Esophagus muscularis mucosa (tissue), 4 donors: ENCODE data around the gene LCORL. TPM values are rescaled to one million over a fixed set of nuclear protein-coding genes. Genes with fewer than 3 reads are reported as not detected.

Experiments used
- DNase-seq: peaks from one replicate; pipeline ENCODE4 v3.0.0-alpha.2; 2017; ENCODE audit errors: extremely low spot score
- H3K27ac ChIP-seq, 4 donors: fragments of 200-600 bp; sonication (generic); replicated peaks in 1 of 4; 1 replicate in 3 of 4; 2 replicates in 1 of 4; pipeline ENCODE4 v1.5.1; 2016 to 2019; ENCODE audit warnings: mild to moderate bottlenecking in 1 of 4
- H3K27me3 ChIP-seq, 4 donors: fragments of 200-600 bp; sonication (generic); one replicate each; pipeline versions ENCODE4 v1.5.1 to v1.6.0; 2016 to 2019
- H3K36me3 ChIP-seq, 4 donors: fragments of 200-600 bp; sonication (generic); one replicate each; pipeline ENCODE4 v1.5.1; 2016 to 2019
- H3K4me1 ChIP-seq, 4 donors: fragments of 200-600 bp; sonication (generic); one replicate each; pipeline ENCODE4 v1.5.1; 2016 to 2019
- H3K4me3 ChIP-seq, 4 donors: fragments of 200-600 bp; sonication (generic); 1 replicate in 2 of 4; 2 replicates in 2 of 4; pipeline ENCODE4 v1.5.1; 2016 to 2019; ENCODE audit warnings: mild to moderate bottlenecking in 4 of 4, moderate library complexity in 1 of 4
- H3K9me3 ChIP-seq, 4 donors: fragments of 200-600 bp; sonication (generic); 1 replicate in 3 of 4; 2 replicates in 1 of 4; pipeline ENCODE4 v1.5.1; 2016 to 2019
- CTCF ChIP-seq, 3 experiments: fragments of 200-600 bp in 2 of 3; fragments of 450-650 bp in 1 of 3; sonication (generic) in 2 of 3; IDR thresholded peaks; one replicate each; pipeline ENCODE4 v1.5.1; 2017 to 2019; ENCODE audit warnings: antibody characterized with exemption in 3 of 3, mild to moderate bottlenecking in 2 of 3, moderate library complexity in 1 of 3
- EP300 ChIP-seq: sonication (generic); formaldehyde crosslinking; IDR thresholded peaks from one replicate; pipeline ENCODE4 v1.6.1; 2017; ENCODE audit warnings: antibody characterized with exemption
- POLR2A ChIP-seq: fragments of 450-650 bp; IDR thresholded peaks from one replicate; pipeline ENCODE4 v1.6.1; 2017; ENCODE audit warnings: antibody characterized with exemption, moderate library complexity, mild to moderate bottlenecking, low read depth
- POLR2AphosphoS5 ChIP-seq, 2 donors: sonication (generic); formaldehyde crosslinking; IDR thresholded peaks; one replicate each; pipeline ENCODE4 v1.6.1; 2017; ENCODE audit warnings: antibody characterized with exemption in 2 of 2
- WGBS: methylation state at CpG from one replicate; pipeline ENCODE4 v1.1.5; 2018; 5-methylcytosine and 5-hydroxymethylcytosine counted together
- intact Hi-C: fragments of 100-400 bp; cut with DNase I; formaldehyde crosslinking; loops from one replicate; pipeline ENCODE4 v1.15.1; 2023
- total RNA-seq, 4 donors: library from RNA; depleted of rRNA; stranded (reverse); fragments of >200 nt; gene quantifications; one replicate each; pipeline versions ENCODE4 v1.1.0 to v1.2.1, GENCODE V29; 2016

LCORL gene
- total RNA-seq, 4 donors from 2014 or later = 7.6 to 14.1 (median 11.5) TPM

DNA sequence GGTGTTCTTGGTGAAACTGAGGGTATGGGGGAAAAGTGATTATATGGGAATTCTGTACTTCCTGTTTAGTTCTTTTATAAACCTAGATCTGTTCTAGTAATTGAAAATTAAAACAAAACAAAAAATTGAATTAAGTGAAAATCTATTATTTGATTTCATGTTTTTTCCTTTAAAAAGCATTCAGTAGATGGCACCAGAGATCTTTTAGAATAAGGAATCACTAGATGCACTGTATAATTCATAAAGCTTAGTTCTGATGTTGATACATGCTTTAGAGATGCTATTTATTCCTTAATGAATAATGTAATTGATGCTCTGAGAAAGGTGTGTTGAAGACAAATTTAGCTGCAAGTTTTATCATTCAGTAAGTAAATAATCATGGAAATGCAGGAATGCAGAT lies 87.3 kb downstream of the LCORL start:
- peaks cover 0 to 7% (median 0%) of the 10 kb centered on the region in 4 donors for H3K9me3 ChIP-seq
- H3K4me1 ChIP-seq = no peaks in the 10 kb centered on the region
- no peak overlapping the region for H3K4me3 ChIP-seq
- H3K27me3 ChIP-seq = no peaks in the 10 kb centered on the region
- DNase-seq = no peak
- intact Hi-C loops = no loop called here
- TF ChIP-seq POLR2A (no peak), POLR2AphosphoS5 (IDR thresholded peaks at IDR 0.05) (no peak), EP300 (no peak)
- H3K36me3 ChIP-seq = no peaks in the 10 kb centered on the region
- H3K27ac ChIP-seq = no peak overlapping the region

DNA sequence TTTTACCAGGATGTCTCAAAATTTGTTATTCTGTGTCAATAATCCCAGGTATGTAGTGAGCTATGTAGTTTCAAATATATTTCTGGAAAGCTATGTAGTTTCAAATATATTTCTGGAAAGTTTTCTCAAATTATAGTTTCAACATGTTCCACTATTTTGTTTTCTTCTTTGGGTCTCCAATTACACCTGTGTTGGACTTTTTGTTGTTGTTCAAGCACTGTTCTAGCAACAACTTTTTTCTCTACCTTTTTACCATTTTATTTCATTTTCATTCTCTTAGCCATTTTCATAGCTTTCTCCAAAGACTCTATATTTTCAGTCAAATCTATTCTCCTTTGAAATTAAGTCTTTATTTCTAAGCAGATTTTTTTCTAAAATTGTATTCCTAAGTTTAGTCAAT lies 88.4 kb downstream of the LCORL start:
- TF ChIP-seq CTCF (IDR thresholded peaks at IDR 0.05) (no peak), EP300 (no peak)

DNA sequence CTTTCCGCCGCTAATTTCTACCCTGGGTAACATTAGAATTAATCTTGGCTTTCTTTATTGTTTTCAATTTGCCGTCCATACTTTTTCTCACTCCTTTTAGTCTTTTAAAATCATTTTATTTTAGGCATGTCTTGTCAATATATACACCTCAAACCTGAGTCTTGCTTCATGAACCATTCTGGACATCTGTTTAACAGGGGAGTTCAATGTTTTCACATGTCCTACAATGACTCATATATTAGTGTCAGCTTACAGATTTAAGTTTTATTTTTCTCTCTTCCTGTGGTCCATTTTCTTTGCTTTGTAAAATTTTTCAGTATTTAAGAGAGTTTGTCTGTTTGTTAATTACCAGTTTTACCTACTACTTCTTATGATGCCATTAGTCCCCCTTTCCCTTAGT lies 89.5 kb downstream of the LCORL start:
- Histone ChIP-seq H3K27ac (no peak overlapping the region), H3K27me3 (no peaks in the 10 kb centered on the region), H3K36me3 (no peaks in the 10 kb centered on the region), H3K4me1 (no peaks in the 10 kb centered on the region), H3K4me3 (no peak overlapping the region), H3K9me3 (peaks cover 0 to 10% (median 0%) of the 10 kb centered on the region in 4 donors)
- intact Hi-C loops = no loop called here
- no peak for DNase-seq
- WGBS = 98% methylated on average over 3 of the region's 3 CpGs
- TF ChIP-seq POLR2A = no peak
- TF ChIP-seq EP300 = no peak
- no peak for TF ChIP-seq POLR2AphosphoS5 (IDR thresholded peaks at IDR 0.05)
- no peak for TF ChIP-seq CTCF (IDR thresholded peaks at IDR 0.05)

More for the DNA sequence above, 88.4 kb downstream of the LCORL start:
- no peak for DNase-seq
- Histone ChIP-seq H3K9me3 (peaks cover 0 to 10% (median 0%) of the 10 kb centered on the region in 4 donors), H3K27me3 (no peaks in the 10 kb centered on the region), H3K4me3 (no peak overlapping the region), H3K36me3 (no peaks in the 10 kb centered on the region), H3K27ac (no peak overlapping the region), H3K4me1 (no peaks in the 10 kb centered on the region)
- intact Hi-C loops = no loop called here

- Histone ChIP-seq H3K36me3 (no peaks in the 10 kb centered on the region), H3K27me3 (no peaks in the 10 kb centered on the region), H3K4me3 (no peak overlapping the region), H3K4me1 (no peaks in the 10 kb centered on the region), H3K27ac (no peak overlapping the region), H3K9me3 (peaks cover 0 to 10% (median 0%) of the 10 kb centered on the region in 4 donors)
- no peak for DNase-seq
- intact Hi-C loops = no loop called here
- WGBS = 80% methylated on average over 3 of the region's 3 CpGs
- TF ChIP-seq POLR2AphosphoS5 (IDR thresholded peaks at IDR 0.05) = no peak
- TF ChIP-seq CTCF (IDR thresholded peaks at IDR 0.05) = no peak
- no peak for TF ChIP-seq POLR2A
- no peak for TF ChIP-seq EP300
These were observed 91.3 kb downstream of the LCORL start for GRCh38 chr4:17930256-17930655.

DNA sequence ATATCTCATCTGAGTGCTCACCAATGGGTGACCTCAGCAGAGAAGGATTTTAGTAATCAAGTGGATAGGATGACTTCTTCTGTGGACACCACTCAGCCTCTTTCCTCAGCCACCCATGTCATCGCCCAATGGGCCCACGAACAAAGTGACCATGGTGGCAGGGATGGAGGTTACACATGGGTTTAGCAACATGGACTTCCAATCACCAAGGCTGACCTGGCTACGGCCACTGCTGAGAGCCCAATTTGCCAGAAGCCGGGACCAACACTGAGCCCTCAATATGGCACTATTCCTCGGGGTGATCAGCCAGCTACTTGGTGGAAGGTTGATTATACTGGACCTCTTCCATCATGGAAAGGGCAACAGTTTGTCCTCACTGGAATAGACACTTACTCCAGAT lies 97.4 kb downstream of the LCORL start:
- H3K36me3 ChIP-seq = peaks cover 0 to 8% (median 0%) of the 10 kb centered on the region in 4 donors
- TF ChIP-seq POLR2AphosphoS5 (IDR thresholded peaks at IDR 0.05) (no peak), EP300 (no peak), POLR2A (no peak), CTCF (IDR thresholded peaks at IDR 0.05) (no peak)
- peaks cover 0 to 2% (median 0%) of the 10 kb centered on the region in 4 donors for H3K9me3 ChIP-seq
- 100% methylated on average over 5 of the region's 5 CpGs for WGBS
- no peak overlapping the region for H3K4me3 ChIP-seq
- H3K4me1 ChIP-seq = no peaks in the 10 kb centered on the region
- no peak for DNase-seq
- no peaks in the 10 kb centered on the region for H3K27me3 ChIP-seq
- H3K27ac ChIP-seq = no peak overlapping the region
- intact Hi-C loops = no loop called here
